NCI-H1694 (cell line): Measurements from ENCODE around the gene POLN.

Source experiments
- DNase-seq: peaks from one replicate; lab custom pipeline; 2025; lab: John Stamatoyannopoulos, UW

The POLN gene

GRCh38 chr4:2059046-2059725 is 182.7 kb downstream of the POLN start, which contains the start of gene NAT8L:
TSS of gene NAT8L (plus strand) at chr4:2059327. CDS start at chr4:2059512, 185 bp downstream.
- no peak for DNase-seq

DNA sequence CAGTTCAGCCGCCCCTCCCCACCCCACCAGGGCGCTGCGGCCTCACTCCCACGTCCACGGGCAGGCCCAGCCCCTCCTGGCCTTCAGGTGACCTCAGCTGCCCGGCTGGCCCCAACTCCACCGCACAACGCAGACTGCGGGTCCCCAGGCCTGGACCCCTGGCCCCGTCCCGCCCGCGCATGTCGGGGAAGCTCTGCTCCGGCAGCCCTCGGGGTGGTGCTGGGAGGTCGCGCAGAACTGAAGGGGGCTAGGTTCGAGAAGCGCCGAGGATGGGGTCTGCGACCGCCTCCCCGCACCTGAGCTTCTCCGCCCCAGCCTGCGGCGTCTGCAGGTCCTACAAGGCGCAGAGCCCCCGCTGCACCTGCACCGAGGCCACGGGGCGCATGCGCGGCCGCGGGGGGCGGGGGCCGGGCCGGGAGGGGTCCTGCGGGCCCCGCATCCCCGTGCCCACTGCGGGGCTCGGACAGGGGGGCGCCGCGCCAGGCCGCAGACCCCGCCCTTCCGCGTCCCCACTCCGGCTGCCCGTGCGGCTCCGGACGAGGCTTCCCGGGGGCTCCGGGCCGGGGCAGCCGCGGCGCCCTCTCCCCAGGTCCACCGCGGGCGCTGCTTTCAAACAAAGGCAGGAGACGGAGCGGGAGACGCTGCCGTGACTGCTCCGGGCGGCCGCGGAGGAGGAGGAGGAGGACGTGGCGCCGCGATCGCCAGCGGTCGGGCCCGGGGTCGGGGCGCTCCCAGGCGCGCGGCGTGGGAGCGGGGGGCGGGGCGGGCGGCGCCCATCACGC is 183.5 kb downstream of the POLN start:
- no peak for DNase-seq

DNA sequence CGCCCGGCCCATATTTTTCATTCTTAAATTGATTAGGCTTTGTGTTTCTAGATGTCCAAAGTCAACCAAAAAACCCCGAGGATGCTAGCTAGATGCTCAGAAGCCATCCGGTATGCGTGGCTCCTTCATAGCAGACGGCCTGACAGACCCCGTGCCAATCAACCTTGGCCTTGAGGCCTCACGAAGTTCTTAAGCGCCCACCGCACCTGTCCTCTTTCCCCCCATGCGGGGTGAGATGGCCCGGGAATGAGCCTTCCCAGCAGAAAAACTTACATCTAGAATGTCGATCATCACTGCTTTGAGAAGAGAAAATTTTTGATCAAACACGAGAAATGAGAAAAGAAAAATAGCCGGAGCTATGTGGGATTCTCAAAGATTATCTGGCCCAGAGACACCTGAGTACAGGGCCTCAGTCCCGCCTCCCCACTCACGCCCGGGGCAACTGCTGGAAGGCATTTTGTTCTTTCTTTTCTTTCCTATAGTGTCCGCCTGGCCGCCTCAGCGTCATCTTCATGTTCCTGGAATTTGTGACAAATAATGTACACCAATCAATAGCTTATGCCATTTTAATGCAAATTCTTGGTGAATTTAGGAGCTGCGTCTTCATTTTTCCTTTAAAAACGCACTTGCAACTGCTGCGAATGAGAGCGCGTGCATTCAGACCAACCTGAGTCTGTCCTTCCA is 184.4 kb downstream of the POLN start:
- no peak for DNase-seq

GRCh38 chr4:2054217-2054616 is 187.7 kb downstream of the POLN start:
- DNase-seq, result no peak

DNA sequence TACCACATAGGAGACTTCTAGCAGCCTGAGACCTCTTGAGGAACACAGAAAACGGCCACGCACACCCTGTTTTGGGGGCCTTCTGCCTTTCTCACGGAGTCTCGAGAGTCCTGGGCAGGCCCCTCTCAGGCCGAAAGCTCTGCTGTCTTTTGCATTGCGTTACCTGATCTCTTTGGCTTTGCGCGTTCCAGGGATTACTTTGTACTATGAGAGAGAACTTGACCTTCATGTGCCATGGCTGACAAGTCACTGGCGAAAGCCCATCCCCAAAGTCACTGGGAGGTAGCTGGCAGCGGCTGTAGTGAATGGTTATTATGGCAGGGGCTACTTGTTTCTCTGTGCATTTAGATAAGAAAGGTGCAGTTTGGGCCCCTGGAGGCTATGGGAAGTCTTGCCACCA is 190.8 kb downstream of the POLN start:
- DNase-seq, result no peak

GRCh38 chr4:2049811-2050210 is 192.1 kb downstream of the POLN start:
- DNase-seq, result no peak

GRCh38 chr4:2049381-2049780 is 192.5 kb downstream of the POLN start:
- DNase-seq, result no peak

DNA sequence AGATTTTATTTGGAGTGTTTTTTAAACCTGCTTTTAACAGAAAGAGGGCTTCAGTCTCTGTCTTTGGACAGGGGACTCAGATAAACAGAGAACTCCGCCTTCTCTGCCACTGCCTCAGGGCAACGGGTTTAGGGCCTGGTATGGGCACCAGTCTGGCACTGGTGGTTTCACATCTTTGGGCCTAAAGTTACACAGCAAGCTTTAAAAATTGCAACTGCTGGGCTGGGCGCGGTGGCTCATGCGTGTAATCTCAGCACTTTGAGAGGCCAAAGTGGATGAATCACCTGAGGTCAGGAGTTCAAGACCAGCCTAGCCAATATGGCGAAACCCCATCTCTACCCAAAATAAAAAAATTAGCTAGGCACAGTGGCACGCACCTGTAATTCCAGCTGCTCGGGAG is 193.1 kb downstream of the POLN start:
- DNase-seq, result no peak

DNA sequence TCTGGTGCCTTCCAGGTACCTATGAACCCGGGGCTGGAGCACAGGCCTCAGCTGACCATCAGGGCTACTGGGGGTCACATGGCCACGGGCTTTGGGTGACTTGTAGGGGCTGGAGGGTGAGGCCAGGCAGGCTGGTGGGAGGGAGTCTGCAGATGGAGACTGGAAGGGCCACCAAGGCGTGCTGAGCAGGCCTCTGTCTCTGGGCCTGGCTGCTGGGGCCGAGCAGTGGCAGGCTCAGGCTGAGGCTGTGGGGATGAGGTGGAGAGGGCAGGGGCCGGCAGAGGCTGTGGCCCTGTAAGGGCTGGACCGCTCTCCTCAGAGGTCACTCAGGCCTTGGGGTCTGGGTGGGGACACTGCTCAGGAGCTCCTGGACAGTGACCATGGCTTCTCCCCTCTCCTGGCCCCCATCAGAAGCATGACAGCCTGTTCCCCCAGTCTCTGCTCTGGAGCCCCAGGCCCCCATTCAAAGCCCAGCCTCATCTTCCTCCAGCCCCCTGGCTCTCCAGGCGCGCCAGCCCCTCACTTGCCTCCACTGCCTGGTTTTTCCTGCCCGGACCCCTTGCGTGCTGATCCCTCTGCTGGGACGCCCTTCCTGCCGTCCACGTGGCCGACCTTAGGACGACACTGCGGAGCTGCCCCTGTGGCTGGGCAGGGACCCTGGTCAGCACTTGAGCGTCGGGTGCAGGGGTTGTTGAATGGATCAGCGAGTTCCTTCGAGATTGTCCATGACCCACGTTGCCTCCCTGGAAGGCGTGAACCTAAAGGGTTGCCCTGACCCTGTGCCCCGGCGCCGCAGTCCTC is 193.9 kb downstream of the POLN start:
- DNase-seq, result no peak

DNA sequence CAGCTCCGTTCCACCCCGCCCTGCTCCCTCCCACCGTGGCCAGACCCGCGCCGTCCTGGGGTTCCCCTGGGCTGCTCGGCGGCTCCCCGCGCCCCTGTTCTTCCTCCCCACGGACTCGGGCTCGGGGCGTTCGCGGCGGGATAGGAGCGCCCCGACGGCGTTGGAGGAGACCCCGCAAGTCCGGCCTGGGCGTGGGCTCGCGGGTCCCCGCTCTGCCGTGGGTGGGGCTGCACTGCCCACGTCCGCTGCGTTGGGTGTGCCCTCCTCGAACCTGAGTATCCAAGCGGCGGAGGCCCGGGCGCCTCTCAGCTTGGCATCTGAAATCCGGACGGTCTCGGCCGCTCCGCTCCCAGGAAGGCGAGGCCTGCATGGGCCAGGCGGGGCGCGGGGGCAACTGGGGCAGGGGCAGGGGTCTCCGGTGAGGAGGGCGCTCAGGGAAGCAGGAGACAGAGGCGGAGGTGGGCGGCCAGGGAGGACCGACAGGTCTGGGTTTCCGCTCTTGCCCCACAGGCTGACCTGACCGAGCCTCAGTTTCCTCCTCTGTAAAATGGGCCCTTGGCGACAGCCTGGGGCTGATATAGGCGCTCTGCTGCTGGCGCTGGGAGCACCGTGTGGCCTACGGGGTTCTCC is 194.8 kb downstream of the POLN start:
- DNase-seq, result no peak

DNA sequence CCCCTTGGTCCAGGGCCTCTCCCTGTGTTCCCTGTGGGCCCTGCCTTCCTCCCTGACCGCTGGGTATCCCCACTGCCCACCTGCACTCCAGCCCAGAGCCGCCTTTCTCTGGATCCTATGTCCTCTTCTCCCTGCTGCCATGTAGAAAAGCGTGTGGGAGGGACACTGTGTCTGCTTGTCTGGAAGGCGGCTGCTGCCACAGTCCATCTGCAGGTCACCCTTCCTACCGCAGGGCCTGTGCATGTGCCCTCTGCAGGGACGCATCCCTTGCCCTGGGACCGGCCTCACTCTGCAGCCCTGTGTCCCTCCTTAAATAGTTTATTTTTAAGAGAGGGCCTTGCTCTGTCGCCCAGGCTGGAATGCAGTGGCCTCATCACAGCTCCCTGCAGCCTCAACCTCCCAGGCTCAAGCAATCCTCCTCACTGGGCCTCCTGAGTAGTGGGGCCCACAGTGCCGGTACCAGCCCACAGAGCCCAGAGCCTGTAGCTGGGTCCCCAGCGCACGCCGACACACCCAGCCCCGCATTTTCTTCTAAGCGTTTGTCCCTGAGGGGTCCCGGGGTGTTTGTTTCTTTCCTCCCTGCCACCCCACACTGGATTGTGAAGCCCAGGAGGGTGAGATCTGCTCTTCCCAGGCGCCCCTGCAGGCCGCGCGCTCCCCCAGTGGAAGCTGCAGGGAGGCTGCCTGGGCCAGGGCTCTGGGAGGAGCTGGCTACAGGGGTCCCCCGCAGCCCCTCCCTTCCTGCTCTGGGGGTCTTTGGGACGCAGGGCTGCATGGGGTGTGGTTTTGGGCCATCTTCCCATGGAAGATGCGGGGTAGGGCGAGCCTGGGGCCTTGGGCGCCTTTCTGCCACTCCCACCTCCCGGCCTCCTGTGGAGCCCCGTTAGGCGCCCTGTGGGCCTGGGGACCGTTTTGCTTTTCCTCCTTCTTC is 195.6 kb downstream of the POLN start:
- DNase-seq, result no peak

DNA sequence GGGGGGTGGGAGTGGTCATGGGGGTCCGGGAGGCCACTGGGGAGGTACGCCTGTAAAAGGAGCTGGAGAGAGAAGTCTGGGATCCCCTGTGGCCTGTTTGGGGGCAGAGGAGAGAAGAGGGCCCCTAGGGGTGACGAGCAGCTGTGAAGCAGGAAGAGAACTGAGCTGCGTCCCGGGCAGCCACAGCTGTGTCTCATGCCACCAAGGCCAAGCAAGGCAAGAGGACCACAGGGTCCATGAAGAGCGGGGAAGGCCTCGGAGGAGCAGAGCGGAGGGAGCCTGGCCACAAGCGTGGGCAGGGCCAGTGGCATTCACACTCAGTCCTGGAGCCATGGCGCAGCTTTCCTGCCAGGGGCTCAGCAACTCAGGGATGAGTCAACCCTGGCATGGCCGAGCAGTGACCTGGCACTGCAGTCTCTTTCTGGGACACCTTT is 196.4 kb downstream of the POLN start:
- DNase-seq, result no peak

- no peak for DNase-seq
Measured at GRCh38 chr4:2044542-2045517, 197.1 kb downstream of the POLN start.

DNA sequence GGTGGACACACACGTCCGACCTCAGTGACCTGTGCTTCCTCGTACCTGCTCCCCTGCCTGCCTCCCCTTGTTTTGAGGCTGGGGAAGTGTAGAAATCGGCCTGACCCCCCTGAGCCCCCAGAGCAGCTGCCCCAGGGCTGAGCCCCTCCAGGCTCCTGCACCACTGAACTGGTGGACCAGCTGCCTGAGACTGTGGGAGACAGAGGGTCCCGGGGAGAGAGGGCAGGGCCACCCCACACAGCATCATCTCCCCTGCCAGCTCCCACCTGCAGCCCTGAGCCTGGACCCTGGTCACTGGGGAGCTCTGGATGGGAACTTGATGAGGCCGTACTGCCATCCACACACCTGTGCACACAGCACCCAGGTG is 197.8 kb downstream of the POLN start:
- no peak for DNase-seq

- no peak for DNase-seq
Measured at GRCh38 chr4:2043396-2044118, 198.4 kb downstream of the POLN start.

DNA sequence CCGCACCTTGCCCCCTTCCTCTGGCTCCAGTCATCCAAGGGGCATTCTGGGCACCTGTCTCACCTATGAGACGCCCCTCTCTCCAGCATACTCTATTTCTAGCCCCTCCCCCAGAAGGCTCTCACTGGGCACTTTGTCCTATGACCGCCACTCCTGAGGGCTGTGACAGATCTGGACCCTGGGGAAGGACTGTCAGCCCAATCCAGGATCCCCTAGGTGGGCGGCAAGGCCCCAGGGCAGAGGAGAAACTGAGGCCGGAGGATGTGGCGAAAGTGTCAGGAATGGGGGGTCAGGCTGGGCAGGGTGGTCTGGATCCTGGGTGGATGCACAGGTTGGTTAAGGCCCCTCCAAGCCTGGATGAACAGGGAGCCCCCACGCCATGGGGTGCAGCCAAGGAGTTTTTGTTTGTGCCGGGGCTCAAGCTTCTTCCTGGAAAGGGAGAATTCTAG is 198.9 kb downstream of the POLN start:
- DNase-seq, result no peak

- no peak for DNase-seq
Measured at GRCh38 chr4:2042204-2042946, 199.5 kb downstream of the POLN start.
